ENCODE measurements around the gene MEG3.

- TF ChIP-seq SP1 (IDR thresholded peaks at IDR 0.05): no peak
- TF ChIP-seq FOXM1 (IDR thresholded peaks at IDR 0.05; ENCODE audit: borderline replicate concordance): no peak
- TF ChIP-seq ARNT (IDR thresholded peaks at IDR 0.05): no peak
- TF ChIP-seq TARDBP (IDR thresholded peaks at IDR 0.05): no peak
- TF ChIP-seq SUZ12 (IDR thresholded peaks at IDR 0.05): no peak
- no peak for TF ChIP-seq BHLHE40 (IDR thresholded peaks at IDR 0.05; ENCODE audit: borderline replicate concordance)
- no peak for TF ChIP-seq ELF4 (IDR thresholded peaks at IDR 0.05)
- no peak for TF ChIP-seq FOXK2 (IDR thresholded peaks at IDR 0.05)
- no peak for TF ChIP-seq NFRKB (IDR thresholded peaks at IDR 0.05)
- TF ChIP-seq LEF1 (IDR thresholded peaks at IDR 0.05; ENCODE audit: borderline replicate concordance): no peak
Measured at GRCh38 chr14:100898465-100898864, 72.5 kb downstream of the MEG3 start.

All from HEK293T (cell line).